Endothelial cell of umbilical vein (primary cell): Measurements from ENCODE around the gene ALDH7A1. TPM values are rescaled to one million over a fixed set of nuclear protein-coding genes. Genes with fewer than 3 reads are reported as not detected.

Experiments used
- BruUV-seq: library from RNA; stranded (reverse); fragments of 400-500 nt; replicated peaks from 2 replicates; lab custom pipeline; 2021; lab: Mats Ljungman, UMichigan
- CTCF ChIA-PET: fragments of 300-600, 350-600 bp; sonication (Branson Sonifier 250); formaldehyde crosslinking; loops from one replicate; lab custom pipeline; 2021; ENCODE audit warnings: antibody characterized with exemption, inconsistent platforms; lab: Charles Lee
- POLR2A ChIA-PET: fragments of 300-600, 350-600 bp; sonication (Branson Sonifier 250); formaldehyde crosslinking; loops from one replicate; lab custom pipeline; 2021; ENCODE audit warnings: antibody characterized with exemption, inconsistent platforms; lab: Charles Lee
- DNase-seq: peaks from one replicate; pipeline ENCODE4 v3.0.0-alpha.2; 2011; ENCODE audit warnings: low read depth, low spot score
- FAIRE-seq: peaks from 2 replicates; lab custom pipeline; 2011; peaks lifted over from hg19 to GRCh38; lab: Jason Lieb, UNC
- H2AFZ ChIP-seq: 2 replicates; pipeline ENCODE4 v1.6.0; 2012; ENCODE audit warnings: low read depth, low read length, control low read depth, inconsistent platforms
- H3K27ac ChIP-seq: 2 replicates; pipeline ENCODE4 v1.5.1; 2011; ENCODE audit warnings: low read depth, mild to moderate bottlenecking, control low read depth, low read length, moderate library complexity; ENCODE audit not compliant: insufficient read depth
- H3K27me3 ChIP-seq, 2 experiments: 2 replicates each; pipeline versions ENCODE4 v1.6.0 to v1.6.1; 2011; ENCODE audit warnings: low read length in 2 of 2, mixed read lengths in 1 of 2; ENCODE audit not compliant: control insufficient read depth in 2 of 2, insufficient read depth in 2 of 2
- H3K36me3 ChIP-seq, 2 experiments: 2 replicates in 1 of 2; 3 replicates in 1 of 2; pipeline ENCODE4 v1.5.1; 2011; ENCODE audit warnings: low read length in 2 of 2, mild to moderate bottlenecking in 1 of 2, moderate library complexity in 1 of 2; ENCODE audit not compliant: control insufficient read depth in 2 of 2, insufficient read depth in 2 of 2; ENCODE audit errors: extremely low read depth in 1 of 2
- H3K4me1 ChIP-seq: 3 replicates; pipeline ENCODE4 v1.5.1; 2011; ENCODE audit warnings: mild to moderate bottlenecking, low read length; ENCODE audit not compliant: control insufficient read depth, insufficient read depth; ENCODE audit errors: extremely low read depth
- H3K4me2 ChIP-seq: 2 replicates; pipeline ENCODE4 v1.6.1; 2011; ENCODE audit warnings: low read length, control low read depth, mixed read lengths; ENCODE audit not compliant: insufficient read depth
- H3K4me3 ChIP-seq, 3 experiments: fragments of 200-600 bp in 1 of 3; sonication (generic), shearing (Covaris generic) in 1 of 3; replicated peaks in 1 of 3; 2 replicates each; pipeline ENCODE4 v1.5.1; 2011 to 2016; ENCODE audit warnings: control low read depth in 3 of 3, low read length in 3 of 3, mild to moderate bottlenecking in 2 of 3, inconsistent platforms in 1 of 3, low read depth in 1 of 3, moderate library complexity in 1 of 3; ENCODE audit not compliant: insufficient read depth in 1 of 3
- H3K79me2 ChIP-seq: 2 replicates; pipeline ENCODE4 v1.6.0; 2012; ENCODE audit warnings: low read length, inconsistent platforms; ENCODE audit not compliant: control insufficient read depth, insufficient read depth
- H3K9ac ChIP-seq: replicated peaks from 2 replicates; pipeline ENCODE3; 2011; ENCODE audit warnings: low read length, control low read depth; ENCODE audit not compliant: insufficient read depth; ENCODE audit errors: extremely low read depth
- H3K9me1 ChIP-seq: replicated peaks from 3 replicates; pipeline ENCODE4 v1.6.0; 2011; ENCODE audit warnings: mild to moderate bottlenecking, low read length; ENCODE audit not compliant: control insufficient read depth, insufficient read depth; ENCODE audit errors: extremely low read depth
- H3K9me3 ChIP-seq: replicated peaks from 2 replicates; pipeline ENCODE4 v1.5.1; 2012; ENCODE audit warnings: low read length, inconsistent platforms; ENCODE audit not compliant: control insufficient read depth, insufficient read depth
- H4K20me1 ChIP-seq: replicated peaks from 2 replicates; pipeline ENCODE3; 2011; ENCODE audit warnings: mild to moderate bottlenecking, low read length; ENCODE audit not compliant: control insufficient read depth, insufficient read depth; ENCODE audit errors: extremely low read depth
- GATA2 ChIP-seq: IDR thresholded peaks from 2 replicates; pipeline ENCODE4 v1.7.0; 2011; ENCODE audit warnings: low read depth, mild to moderate bottlenecking, moderate library complexity, mixed read lengths, low read length; ENCODE audit not compliant: insufficient read length, insufficient read depth
- JUN ChIP-seq: IDR thresholded peaks from 2 replicates; pipeline ENCODE4 v1.6.1; 2011; ENCODE audit warnings: borderline replicate concordance, low read depth; ENCODE audit not compliant: insufficient read length, insufficient read depth
- MAX ChIP-seq: IDR thresholded peaks from 2 replicates; pipeline ENCODE4 v1.6.1; 2011; ENCODE audit not compliant: insufficient read depth, insufficient read length
- POLR2A ChIP-seq: IDR thresholded peaks from 2 replicates; pipeline ENCODE4 v1.6.1; 2012; ENCODE audit warnings: low read depth, mild to moderate bottlenecking, control low read depth, low read length
- POLR2AphosphoS5 ChIP-seq: IDR thresholded peaks from 2 replicates; pipeline ENCODE4 v1.6.1; 2012; ENCODE audit warnings: low read depth, mild to moderate bottlenecking, control low read depth, low read length, moderate library complexity; ENCODE audit not compliant: insufficient read depth
- dilution Hi-C: fragments of 300-500 bp; cut with MboI; formaldehyde crosslinking; loops from one replicate; pipeline ENCODE4 v1.15.0; 2019; ENCODE audit warnings: low sequenced_read_pairs; ENCODE audit not compliant: extremely low pct_ligation_motif_present
- intact Hi-C: fragments of 100-400 bp; cut with micrococcal nuclease; formaldehyde crosslinking; loops from one replicate; pipeline ENCODE4 v1.10.0; 2022
- polyA plus RNA-seq, 4 experiments: library from polyadenylated mRNA; depleted of rRNA in 3 of 4; stranded (reverse) in 3 of 4; unstranded in 1 of 4; fragments of >200 nt; gene quantifications; 2 replicates each; pipeline versions ENCODE4 v1.2.1 to v1.2.3, GENCODE V29; 2011 to 2012; ENCODE audit warnings: missing spikeins in 1 of 4
- total RNA-seq: library from RNA; stranded (reverse); gene quantifications from 2 replicates; pipeline ENCODE4 v1.2.3, GENCODE V29; 2021

Gene ALDH7A1
- total and polyA plus RNA-seq, 2 donors (not counting 3 experiments of a cell fraction or from before 2014, with no cell fraction given), result 43.6 to 103 TPM

GRCh38 chr5:126615286-126615685 lies 20.3 kb upstream of the ALDH7A1 start:
- no peaks in the 10 kb centered on the region for H3K9me3 ChIP-seq
- peaks cover 44% of the 10 kb centered on the region for H3K79me2 ChIP-seq
- no peak for DNase-seq
- H3K4me1 ChIP-seq, result no peaks in the 10 kb centered on the region
- TF ChIP-seq POLR2A (no peak), GATA2 (no peak), POLR2AphosphoS5 (no peak), JUN (no peak)
- H3K4me3 ChIP-seq, result no peak overlapping the region
- no peaks in the 10 kb centered on the region for H4K20me1 ChIP-seq
- no peak overlapping the region for H2AFZ ChIP-seq
- POLR2A ChIA-PET, result interaction anchor here (0.7 kb wide), 1 partner anchor 823 kb away, joined by 3 read pairs; no protein-coding TSS in a partner anchor
- no peak overlapping the region for H3K9ac ChIP-seq
- no TSS peak for BruUV-seq
- H3K27me3 ChIP-seq, result no peaks in the 10 kb centered on the region
- intact Hi-C loops, result no loop called here
- no peak overlapping the region for H3K27ac ChIP-seq
- no peaks in the 10 kb centered on the region for H3K9me1 ChIP-seq
- H3K4me2 ChIP-seq, result no peak overlapping the region
- dilution Hi-C loops, result no loop called here
- FAIRE-seq, result no peak
- CTCF ChIA-PET, result no interaction called here
- peaks cover 5 to 8% of the 10 kb centered on the region in 2 experiments for H3K36me3 ChIP-seq

GRCh38 chr5:126613941-126614592 lies 19.0 kb upstream of the ALDH7A1 start:
- dilution Hi-C loops, result no loop called here
- CTCF ChIA-PET, result no interaction called here

More at GRCh38 chr5:126613941-126614592, 19.0 kb upstream of the ALDH7A1 start:
- no TSS peak for BruUV-seq
- no peak overlapping the region for H3K4me2 ChIP-seq
- H3K27ac ChIP-seq, result no peak overlapping the region
- no peaks in the 10 kb centered on the region for H3K4me1 ChIP-seq
- no peaks in the 10 kb centered on the region for H3K9me3 ChIP-seq
- H4K20me1 ChIP-seq, result no peaks in the 10 kb centered on the region
- FAIRE-seq (peak; percentile 28), DNase-seq (no peak)
- H2AFZ ChIP-seq, result no peak overlapping the region
- no peak overlapping the region for H3K4me3 ChIP-seq
- POLR2A ChIA-PET, result interaction anchor here (0.7 kb wide), 1 partner anchor 56 kb away, joined by 3 read pairs; no protein-coding TSS in a partner anchor
- no peaks in the 10 kb centered on the region for H3K27me3 ChIP-seq
- TF ChIP-seq MAX (no peak), GATA2 (no peak), POLR2A (no peak)
- intact Hi-C loops, result no loop called here
- H3K9ac ChIP-seq, result no peak overlapping the region
- H3K36me3 ChIP-seq, result peaks cover 6 to 13% of the 10 kb centered on the region in 2 experiments
- H3K9me1 ChIP-seq, result no peaks in the 10 kb centered on the region
- H3K79me2 ChIP-seq, result peaks cover 52% of the 10 kb centered on the region
